GM18873 (cell line): ENCODE measurements around the gene GABRB1.

Experiments
- ATAC-seq: cut with Tn5 transposase; IDR thresholded peaks from one replicate; pipeline ENCODE4 v1.9.1; 2021; ENCODE audit warnings: mild to moderate bottlenecking, moderate library complexity, moderate number of reproducible peaks; ENCODE audit not compliant: unreplicated experiment, low FRiP score

The GABRB1 gene

GRCh38 chr4:47031011-47031678 lies at the start of gene GABRB1:
GABRB1 (plus strand) TSS chr4:47031567.
- no peak for ATAC-seq

- ATAC-seq: no peak
These were observed 46.6 kb upstream of the GABRB1 start for GRCh38 chr4:46984781-46985180.

GRCh38 chr4:46986922-46987638 lies 44.3 kb upstream of the GABRB1 start:
- ATAC-seq: no peak

GRCh38 chr4:46992338-46992737 lies 39.0 kb upstream of the GABRB1 start:
- no peak for ATAC-seq

- ATAC-seq: no peak
These were observed 38.0 kb upstream of the GABRB1 start, which contains the start of gene GABRA4 for GRCh38 chr4:46993075-46994006. GABRA4 (minus strand) TSS chr4:46993581; CDS start chr4:46993424, 157 bp downstream.

GRCh38 chr4:46994007-46994405 lies 37.4 kb upstream of the GABRB1 start:
- ATAC-seq: no peak

GRCh38 chr4:46999566-46999965 lies 31.8 kb upstream of the GABRB1 start:
- no peak for ATAC-seq

- no peak for ATAC-seq
These were observed 31.0 kb upstream of the GABRB1 start for GRCh38 chr4:47000406-47000805.

GRCh38 chr4:47002580-47002979 lies 28.8 kb upstream of the GABRB1 start:
- ATAC-seq: no peak

- no peak for ATAC-seq
These were observed 20.9 kb upstream of the GABRB1 start for GRCh38 chr4:47010347-47010911.

- ATAC-seq: peak; percentile 92
These were observed 20.4 kb upstream of the GABRB1 start for GRCh38 chr4:47010912-47011446.

GRCh38 chr4:47012676-47013075 lies 18.7 kb upstream of the GABRB1 start:
- ATAC-seq: no peak

GRCh38 chr4:47013373-47013772 lies 18.0 kb upstream of the GABRB1 start:
- no peak for ATAC-seq

- no peak for ATAC-seq
These were observed 14.3 kb upstream of the GABRB1 start for GRCh38 chr4:47017081-47017480.

GRCh38 chr4:47017494-47017893 lies 13.9 kb upstream of the GABRB1 start:
- ATAC-seq: no peak

GRCh38 chr4:47031751-47032404 lies 511 bp downstream of the GABRB1 start:
- ATAC-seq: no peak

GRCh38 chr4:47032405-47033106 lies 1.2 kb downstream of the GABRB1 start:
- ATAC-seq: peak; percentile 68

GRCh38 chr4:47038263-47038662 lies 6.9 kb downstream of the GABRB1 start:
- ATAC-seq: no peak

- no peak for ATAC-seq
These were observed 9.5 kb downstream of the GABRB1 start for GRCh38 chr4:47040828-47041227.
